Activated effector memory CD4-positive, alpha-beta T cell treated with anti-CD3 and anti-CD28 coated beads, Interleukin-2, amount 50 U/mL, for 16 hours (primary cell): ENCODE results near the gene BRIX1.
"Not testable (repeated sequence)": the region's sequence is repeated elsewhere in the genome, so short reads cannot be mapped to it uniquely, and the experiment has no call there.

ENCODE experiments used
- DNase-seq: peaks from one replicate; pipeline ENCODE4 v3.0.0-alpha.2; 2020

BRIX1 gene

GRCh38 chr5:34970552-34970951 is 55.0 kb downstream of the BRIX1 start:
- DNase-seq: no peak

GRCh38 chr5:34971655-34972054 is 56.1 kb downstream of the BRIX1 start:
- DNase-seq: not testable (repeated sequence)
